ENCODE data around the gene CHST11. TPM values are rescaled to one million over a fixed set of nuclear protein-coding genes. Genes with fewer than 3 reads are reported as not detected.

The CHST11 gene
- total RNA-seq, 2 donors from 2014 or later: 2.9 to 4.9 TPM

- Histone ChIP-seq H3K27ac (no peak overlapping the region), H3K9me3 (no peaks in the 10 kb centered on the region), H3K27me3 (no peaks in the 10 kb centered on the region), H3K9ac (ENCODE audit: low read depth in 2 of 2, low read length in 2 of 2) (no peak overlapping the region), H3K4me1 (no peaks in the 10 kb centered on the region), H3K36me3 (no peaks in the 10 kb centered on the region), H3K4me3 (no peak overlapping the region)
- intact Hi-C loops (cut with DNase I): no loop called here
- TF ChIP-seq CTCF (IDR thresholded peaks at IDR 0.05): no peak
- DNase-seq: no peak
These were observed 45.5 kb downstream of the CHST11 start for GRCh38 chr12:104502217-104502616.

GRCh38 chr12:104502638-104503037 lies 45.9 kb downstream of the CHST11 start:
- intact Hi-C loops (cut with DNase I): no loop called here
- H3K27me3 ChIP-seq: no peaks in the 10 kb centered on the region
- DNase-seq: no peak
- H3K9me3 ChIP-seq: no peaks in the 10 kb centered on the region
- TF ChIP-seq CTCF (IDR thresholded peaks at IDR 0.05): no peak
- H3K27ac ChIP-seq: no peak overlapping the region
- no peaks in the 10 kb centered on the region for H3K36me3 ChIP-seq
- H3K4me1 ChIP-seq: no peaks in the 10 kb centered on the region
- H3K4me3 ChIP-seq: no peak overlapping the region
- no peak overlapping the region for H3K9ac ChIP-seq (ENCODE audit: low read depth in 2 of 2, low read length in 2 of 2)

GRCh38 chr12:104503191-104503590 lies 46.4 kb downstream of the CHST11 start:
- no peak overlapping the region for H3K9ac ChIP-seq (ENCODE audit: low read depth in 2 of 2, low read length in 2 of 2)
- H3K27ac ChIP-seq: no peak overlapping the region
- H3K36me3 ChIP-seq: no peaks in the 10 kb centered on the region
- H3K4me1 ChIP-seq: no peaks in the 10 kb centered on the region
- no peaks in the 10 kb centered on the region for H3K27me3 ChIP-seq
- DNase-seq: no peak
- intact Hi-C loops (cut with DNase I): no loop called here
- no peak overlapping the region for H3K4me3 ChIP-seq
- TF ChIP-seq CTCF (IDR thresholded peaks at IDR 0.05): no peak
- H3K9me3 ChIP-seq: no peaks in the 10 kb centered on the region

GRCh38 chr12:104504146-104504545 lies 47.4 kb downstream of the CHST11 start:
- intact Hi-C loops (cut with DNase I): no loop called here
- Histone ChIP-seq H3K27me3 (no peaks in the 10 kb centered on the region), H3K9ac (ENCODE audit: low read depth in 2 of 2, low read length in 2 of 2) (no peak overlapping the region), H3K4me1 (no peaks in the 10 kb centered on the region), H3K4me3 (no peak overlapping the region), H3K27ac (no peak overlapping the region), H3K36me3 (no peaks in the 10 kb centered on the region), H3K9me3 (no peaks in the 10 kb centered on the region)
- no peak for TF ChIP-seq CTCF (IDR thresholded peaks at IDR 0.05)
- no peak for DNase-seq

GRCh38 chr12:104505095-104505818 lies 48.5 kb downstream of the CHST11 start:
- Histone ChIP-seq H3K9ac (ENCODE audit: low read depth in 2 of 2, low read length in 2 of 2) (no peak overlapping the region), H3K4me3 (no peak overlapping the region), H3K4me1 (no peaks in the 10 kb centered on the region), H3K36me3 (no peaks in the 10 kb centered on the region), H3K27ac (no peak overlapping the region), H3K9me3 (no peaks in the 10 kb centered on the region), H3K27me3 (no peaks in the 10 kb centered on the region)
- intact Hi-C loops (cut with DNase I): no loop called here
- no peak for DNase-seq
- TF ChIP-seq CTCF (IDR thresholded peaks at IDR 0.05): no peak
